ENCODE data around the gene PMM1. TPM values are rescaled to one million over a fixed set of nuclear protein-coding genes. Genes with fewer than 3 reads are reported as not detected.

PMM1 gene
- total RNA-seq, 1 experiment from 2014 or later: 26.8 TPM

DNA sequence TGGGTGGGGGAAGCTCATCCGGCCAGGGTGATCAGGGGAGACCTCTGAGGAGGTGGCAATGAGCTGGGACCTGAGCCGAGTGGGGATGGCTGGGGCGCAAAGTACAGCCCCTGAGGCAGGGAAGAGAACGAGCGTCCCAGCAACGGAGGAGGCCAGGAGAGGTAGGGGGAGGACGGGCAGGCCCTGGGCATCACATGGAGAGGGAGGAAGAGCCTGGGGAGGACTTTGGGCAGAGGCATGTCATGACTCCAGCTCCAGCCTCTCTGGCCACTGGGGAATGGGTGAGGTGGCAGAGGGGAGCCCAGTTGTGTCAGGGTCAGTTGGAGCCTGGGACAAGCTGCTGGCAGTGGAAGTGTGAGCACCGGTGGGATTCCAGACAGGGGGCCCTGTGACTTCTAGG lies 11.5 kb downstream of the PMM1 start:
- H3K36me3 ChIP-seq (ENCODE audit: insufficient read depth, low read length, poor library complexity, severe bottlenecking): peaks cover 8% of the 10 kb centered on the region
- no peak for TF ChIP-seq EZH2 (IDR thresholded peaks at IDR 0.05; ENCODE audit: borderline replicate concordance, low read depth, low read length, poor library complexity, severe bottlenecking)
- TF ChIP-seq, protein P1, sequence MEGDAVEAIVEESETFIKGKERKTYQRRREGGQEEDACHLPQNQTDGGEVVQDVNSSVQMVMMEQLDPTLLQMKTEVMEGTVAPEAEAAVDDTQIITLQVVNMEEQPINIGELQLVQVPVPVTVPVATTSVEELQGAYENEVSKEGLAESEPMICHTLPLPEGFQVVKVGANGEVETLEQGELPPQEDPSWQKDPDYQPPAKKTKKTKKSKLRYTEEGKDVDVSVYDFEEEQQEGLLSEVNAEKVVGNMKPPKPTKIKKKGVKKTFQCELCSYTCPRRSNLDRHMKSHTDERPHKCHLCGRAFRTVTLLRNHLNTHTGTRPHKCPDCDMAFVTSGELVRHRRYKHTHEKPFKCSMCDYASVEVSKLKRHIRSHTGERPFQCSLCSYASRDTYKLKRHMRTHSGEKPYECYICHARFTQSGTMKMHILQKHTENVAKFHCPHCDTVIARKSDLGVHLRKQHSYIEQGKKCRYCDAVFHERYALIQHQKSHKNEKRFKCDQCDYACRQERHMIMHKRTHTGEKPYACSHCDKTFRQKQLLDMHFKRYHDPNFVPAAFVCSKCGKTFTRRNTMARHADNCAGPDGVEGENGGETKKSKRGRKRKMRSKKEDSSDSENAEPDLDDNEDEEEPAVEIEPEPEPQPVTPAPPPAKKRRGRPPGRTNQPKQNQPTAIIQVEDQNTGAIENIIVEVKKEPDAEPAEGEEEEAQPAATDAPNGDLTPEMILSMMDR (conservative IDR thresholded peaks at IDR 0.05; ENCODE audit: low read depth, low read length): no peak
- H3K4me3 ChIP-seq (ENCODE audit: low read depth, low read length, poor library complexity, severe bottlenecking): no peak overlapping the region
- no peak overlapping the region for H3K27ac ChIP-seq (ENCODE audit: low read depth, low read length, poor library complexity, severe bottlenecking)
- ChIA-PET CTCF (interaction anchor here (0.7 kb wide), 1 partner anchor 860 kb away, joined by 3 read pairs; no protein-coding TSS in a partner anchor), POLR2A (ENCODE audit: low non-redundant PET) (no interaction called here)
- no peaks in the 10 kb centered on the region for H3K4me1 ChIP-seq (ENCODE audit: insufficient read depth, low read length, poor library complexity, severe bottlenecking)
- H3K27me3 ChIP-seq (replicated peaks; ENCODE audit: insufficient read depth, low read depth, low read length, poor library complexity): no peaks in the 10 kb centered on the region
- intact Hi-C loops (cut with micrococcal nuclease; ENCODE audit: unreplicated experiment): no loop called here
- H3K9me3 ChIP-seq (ENCODE audit: low read depth, low read length, poor library complexity, severe bottlenecking): no peaks in the 10 kb centered on the region
- DNase-seq (ENCODE audit: low spot score): no peak
- no TSS peak for BruUV-seq (replicated peaks)

DNA sequence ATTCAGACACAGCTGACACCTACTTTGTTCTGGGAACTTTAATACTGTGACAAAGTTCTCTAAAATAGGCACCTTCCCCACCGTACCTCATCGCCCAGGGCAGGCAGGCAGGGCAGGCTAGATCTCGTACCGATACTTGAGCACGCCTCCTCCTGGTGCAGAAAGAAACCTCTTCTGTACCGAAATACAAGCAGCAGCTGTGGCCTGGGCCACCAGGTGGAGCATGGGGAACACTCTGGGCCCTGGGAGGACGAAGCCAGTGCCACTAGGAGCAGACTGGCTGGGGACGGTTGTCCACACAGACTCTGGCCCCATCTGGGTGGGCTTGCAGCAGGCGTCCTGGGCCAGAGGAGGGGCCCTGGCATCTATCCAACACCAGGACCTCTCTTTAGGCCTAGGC lies 12.8 kb downstream of the PMM1 start:
- CTCF ChIA-PET: interaction anchor here (0.8 to 0.9 kb wide), 2 partner anchors 12 to 22 kb away, joined by 3 read pairs; no protein-coding TSS in a partner anchor
- no peak overlapping the region for H3K27ac ChIP-seq (ENCODE audit: low read depth, low read length, poor library complexity, severe bottlenecking)
- no peak overlapping the region for H3K4me3 ChIP-seq (ENCODE audit: low read depth, low read length, poor library complexity, severe bottlenecking)
- no peak for TF ChIP-seq EZH2 (IDR thresholded peaks at IDR 0.05; ENCODE audit: borderline replicate concordance, low read depth, low read length, poor library complexity, severe bottlenecking)
- TF ChIP-seq, protein P1 (conservative IDR thresholded peaks at IDR 0.05; ENCODE audit: low read depth, low read length): peak; percentile 66
- BruUV-seq (replicated peaks): TSS peak; percentile 49
- intact Hi-C loops (cut with micrococcal nuclease; ENCODE audit: unreplicated experiment): no loop called here
- peak; percentile 75 for DNase-seq (ENCODE audit: low spot score)
- no peaks in the 10 kb centered on the region for H3K9me3 ChIP-seq (ENCODE audit: low read depth, low read length, poor library complexity, severe bottlenecking)
- H3K36me3 ChIP-seq (ENCODE audit: insufficient read depth, low read length, poor library complexity, severe bottlenecking): peaks cover 8% of the 10 kb centered on the region
- H3K27me3 ChIP-seq (replicated peaks; ENCODE audit: insufficient read depth, low read depth, low read length, poor library complexity): no peaks in the 10 kb centered on the region
- POLR2A ChIA-PET (ENCODE audit: low non-redundant PET): no interaction called here
- no peaks in the 10 kb centered on the region for H3K4me1 ChIP-seq (ENCODE audit: insufficient read depth, low read length, poor library complexity, severe bottlenecking)

DNA sequence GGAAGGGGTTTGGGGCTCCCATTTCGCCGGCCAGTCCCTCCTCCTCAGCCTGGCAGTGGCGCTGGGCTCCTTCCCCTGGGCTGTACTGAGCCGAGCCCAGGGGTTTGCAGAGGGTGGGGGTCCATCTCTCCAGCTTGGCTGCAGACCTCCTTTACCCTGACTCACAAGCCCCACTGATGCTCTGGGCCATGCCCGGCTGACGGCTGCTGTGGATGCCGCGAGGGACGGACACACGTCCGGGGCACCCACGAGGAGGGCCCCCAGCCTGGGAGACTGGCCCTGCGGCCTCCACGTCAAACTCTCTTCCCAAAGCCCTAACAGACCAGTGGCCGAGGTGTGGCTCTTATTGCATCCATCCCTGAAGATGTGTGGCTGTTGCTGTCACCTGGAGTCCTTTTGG lies 14.1 kb downstream of the PMM1 start:
- CTCF ChIA-PET: no interaction called here
- BruUV-seq (replicated peaks): no TSS peak
- no peak for TF ChIP-seq EZH2 (IDR thresholded peaks at IDR 0.05; ENCODE audit: borderline replicate concordance, low read depth, low read length, poor library complexity, severe bottlenecking)
- TF ChIP-seq, protein P1 (conservative IDR thresholded peaks at IDR 0.05; ENCODE audit: low read depth, low read length): no peak
- intact Hi-C loops (cut with micrococcal nuclease; ENCODE audit: unreplicated experiment): no loop called here
- Histone ChIP-seq H3K4me3 (ENCODE audit: low read depth, low read length, poor library complexity, severe bottlenecking) (no peak overlapping the region), H3K4me1 (ENCODE audit: insufficient read depth, low read length, poor library complexity, severe bottlenecking) (no peaks in the 10 kb centered on the region), H3K27ac (ENCODE audit: low read depth, low read length, poor library complexity, severe bottlenecking) (no peak overlapping the region), H3K9me3 (ENCODE audit: low read depth, low read length, poor library complexity, severe bottlenecking) (no peaks in the 10 kb centered on the region), H3K36me3 (ENCODE audit: insufficient read depth, low read length, poor library complexity, severe bottlenecking) (peaks cover 8% of the 10 kb centered on the region), H3K27me3 (replicated peaks; ENCODE audit: insufficient read depth, low read depth, low read length, poor library complexity) (no peaks in the 10 kb centered on the region)
- DNase-seq (ENCODE audit: low spot score): no peak
- POLR2A ChIA-PET (ENCODE audit: low non-redundant PET): no interaction called here
